Mesothelial cell of epicardium (in vitro differentiated cells): ENCODE data around the gene ABCC9. TPM values are rescaled to one million over a fixed set of nuclear protein-coding genes. Genes with fewer than 3 reads are reported as not detected.

Source experiments
- DNase-seq, 2 experiments: peaks; one replicate each; pipeline ENCODE4 v3.0.0; 2021; ENCODE audit warnings: low spot score in 2 of 2; ENCODE audit not compliant: unreplicated experiment in 2 of 2
- H3K27ac Mint-ChIP-seq: 2 replicates; pipeline ENCODE4 v1.8.0; 2021; ENCODE audit warnings: mixed read lengths
- H3K27me3 Mint-ChIP-seq: 2 replicates; pipeline ENCODE4 v1.8.0; 2021; ENCODE audit warnings: low read depth, mixed read lengths
- H3K36me3 Mint-ChIP-seq: 2 replicates; pipeline ENCODE4 v1.8.0; 2021; ENCODE audit warnings: mixed read lengths
- H3K4me1 Mint-ChIP-seq: 2 replicates; pipeline ENCODE4 v1.8.0; 2021; ENCODE audit warnings: mixed read lengths
- H3K4me3 Mint-ChIP-seq: 2 replicates; pipeline ENCODE4 v1.8.0; 2021; ENCODE audit warnings: mild to moderate bottlenecking, moderate library complexity, mixed read lengths
- H3K9me3 Mint-ChIP-seq: 2 replicates; pipeline ENCODE4 v1.8.0; 2021; ENCODE audit warnings: mixed read lengths
- CTCF ChIP-seq: fragments of 200-600 bp; sonication (generic); IDR thresholded peaks from one replicate; pipeline ENCODE4 v1.5.0; 2021; ENCODE audit warnings: antibody characterized with exemption; ENCODE audit not compliant: unreplicated experiment
- total RNA-seq: library from RNA; stranded (reverse); gene quantifications from 3 replicates; pipeline ENCODE4 v1.2.1, GENCODE V29; 2021

The ABCC9 gene
- total RNA-seq, 1 donor from 2014 or later: 1.4 TPM

- TF ChIP-seq CTCF: no peak
- H3K27ac Mint-ChIP-seq: no peak overlapping the region
- H3K4me1 Mint-ChIP-seq: peaks cover 9% of the 10 kb centered on the region
- no peaks in the 10 kb centered on the region for H3K36me3 Mint-ChIP-seq
- H3K9me3 Mint-ChIP-seq: peaks cover 4% of the 10 kb centered on the region
- DNase-seq: no peak
- peaks cover 21% of the 10 kb centered on the region for H3K27me3 Mint-ChIP-seq
- no peak overlapping the region for H3K4me3 Mint-ChIP-seq
These were observed 160.4 kb downstream of the ABCC9 start for GRCh38 chr12:21780786-21781185.

GRCh38 chr12:21776175-21776574 is 165.1 kb downstream of the ABCC9 start:
- Mint-ChIP-seq H3K4me1 (peaks cover 28% of the 10 kb centered on the region), H3K27ac (no peak overlapping the region), H3K27me3 (peaks cover 55% of the 10 kb centered on the region), H3K9me3 (no peaks in the 10 kb centered on the region), H3K36me3 (no peaks in the 10 kb centered on the region), H3K4me3 (no peak overlapping the region)
- no peak for DNase-seq
- no peak for TF ChIP-seq CTCF

GRCh38 chr12:21775133-21775820 is 165.9 kb downstream of the ABCC9 start:
- TF ChIP-seq CTCF: no peak
- H3K4me1 Mint-ChIP-seq: peaks cover 23% of the 10 kb centered on the region
- no peak for DNase-seq
- H3K27me3 Mint-ChIP-seq: peaks cover 64% of the 10 kb centered on the region
- no peaks in the 10 kb centered on the region for H3K9me3 Mint-ChIP-seq
- peak overlapping the region; percentile 48 for H3K27ac Mint-ChIP-seq
- H3K36me3 Mint-ChIP-seq: no peaks in the 10 kb centered on the region
- peak overlapping the region; percentile 65 for H3K4me3 Mint-ChIP-seq

GRCh38 chr12:21774358-21775132 is 166.7 kb downstream of the ABCC9 start, which contains the start of gene KCNJ8:
Gene KCNJ8 (minus strand): TSS chr12:21774706. CDS start chr12:21773616, 1,090 bp downstream.
- H3K9me3 Mint-ChIP-seq: no peaks in the 10 kb centered on the region
- peak; percentile 23 to 58 for DNase-seq
- H3K4me3 Mint-ChIP-seq: peak within 1 kb of the TSS; percentile 69
- peak within 1 kb of the TSS; percentile 48 for H3K27ac Mint-ChIP-seq
- peaks cover 68% of the 10 kb centered on the region for H3K27me3 Mint-ChIP-seq
- H3K36me3 Mint-ChIP-seq: no peaks in the 10 kb centered on the region
- TF ChIP-seq CTCF: no peak
- peaks cover 23% of the 10 kb centered on the region for H3K4me1 Mint-ChIP-seq

GRCh38 chr12:21773806-21774205 is 167.4 kb downstream of the ABCC9 start:
- Mint-ChIP-seq H3K27me3 (peaks cover 70% of the 10 kb centered on the region), H3K4me1 (peaks cover 23% of the 10 kb centered on the region), H3K27ac (no peak overlapping the region), H3K9me3 (no peaks in the 10 kb centered on the region), H3K4me3 (peak overlapping the region; percentile 45), H3K36me3 (no peaks in the 10 kb centered on the region)
- DNase-seq: no peak
- no peak for TF ChIP-seq CTCF
